K562 (cell line): ENCODE data around the gene PIWIL1. TPM values are rescaled to one million over a fixed set of nuclear protein-coding genes. Genes with fewer than 3 reads are reported as not detected.

Experiments used
- ATAC-seq: fragments of 200-7000 bp; cut with Tn5 transposase; 3 replicates; pipeline ENCODE4 v1.9.1; 2020; ENCODE audit warnings: moderate library complexity
- BruUV-seq: library from RNA; stranded (reverse); fragments of 400-500 nt; replicated peaks from 2 replicates; lab custom pipeline; 2021; lab: Mats Ljungman, UMichigan
- CTCF ChIA-PET: fragments of 300-600 bp; formaldehyde crosslinking; extraction: SDS; loops from one replicate; lab custom pipeline; 2021; ENCODE audit warnings: low intra/inter-chr PET ratio; lab: Yijun Ruan, JAX
- POLR2A ChIA-PET: fragments of 300-600, 350-650 bp; sonication (Branson Sonifier 250); formaldehyde crosslinking; extraction: SDS; loops from one replicate; lab custom pipeline; 2021; ENCODE audit warnings: antibody characterized with exemption, inconsistent platforms; lab: Yijun Ruan, JAX
- DNase-seq, 4 experiments: peaks; one replicate each; pipeline versions ENCODE4 v3.0.0 to v3.0.0-alpha.2; 2011 to 2018; ENCODE audit warnings: low spot score in 3 of 4, mixed read lengths in 3 of 4; ENCODE audit errors: extremely low read depth in 1 of 4
- FAIRE-seq: peaks from 2 replicates; lab custom pipeline; 2011; peaks lifted over from hg19 to GRCh38; lab: Jason Lieb, UNC
- H2AFZ ChIP-seq: 2 replicates; pipeline ENCODE4 v1.6.0; 2011; ENCODE audit warnings: low read depth, low read length, control low read depth, inconsistent platforms
- H3K27ac ChIP-seq: fragments of 200-600 bp; 3 replicates; pipeline ENCODE4 v1.8.0; 2011; ENCODE audit warnings: low read depth, mild to moderate bottlenecking, control low read depth, inconsistent platforms, low read length, moderate library complexity, mixed read lengths; ENCODE audit errors: extremely low read depth
- H3K27me3 ChIP-seq, 2 experiments: fragments of 300-600 bp in 1 of 2; 2 replicates in 1 of 2; 3 replicates in 1 of 2; pipeline versions ENCODE4 v1.6.0 to v1.8.0; 2011; ENCODE audit warnings: inconsistent platforms in 2 of 2, low read length in 2 of 2, mild to moderate bottlenecking in 1 of 2, mixed read lengths in 1 of 2, moderate library complexity in 1 of 2; ENCODE audit not compliant: control insufficient read depth in 2 of 2, insufficient read depth in 2 of 2
- H3K36me3 ChIP-seq: fragments of 300-600 bp; 3 replicates; pipeline ENCODE4 v1.8.0; 2011; ENCODE audit warnings: mild to moderate bottlenecking, low read length, inconsistent platforms; ENCODE audit not compliant: control insufficient read depth, insufficient read depth
- H3K4me1 ChIP-seq, 2 experiments: fragments of 200-600 bp in 1 of 2; replicated peaks in 1 of 2; 2 replicates in 1 of 2; 3 replicates in 1 of 2; pipeline versions ENCODE4 v1.5.1 to v1.8.0; 2011; ENCODE audit warnings: inconsistent platforms in 2 of 2, low read length in 2 of 2, mild to moderate bottlenecking in 1 of 2, mixed read lengths in 1 of 2, moderate library complexity in 1 of 2; ENCODE audit not compliant: control insufficient read depth in 2 of 2, insufficient read depth in 2 of 2
- H3K4me2 ChIP-seq: 2 replicates; pipeline ENCODE4 v1.6.1; 2011; ENCODE audit warnings: low read length, control low read depth, inconsistent platforms, mixed read lengths; ENCODE audit not compliant: insufficient read depth
- H3K4me3 ChIP-seq: fragments of 200-600 bp; sonication (generic), shearing (Covaris generic); 2 replicates; pipeline ENCODE4 v1.5.1; 2016; ENCODE audit warnings: control low read depth, inconsistent platforms
- H3K79me2 ChIP-seq: fragments of 200-600 bp; 3 replicates; pipeline ENCODE4 v1.8.0; 2011; ENCODE audit warnings: low read length, inconsistent platforms; ENCODE audit not compliant: control insufficient read depth, insufficient read depth
- H3K9ac ChIP-seq, 2 experiments: 2 replicates each; pipeline versions ENCODE4 v1.6.0 to v1.6.1; 2011; ENCODE audit warnings: low read depth in 2 of 2, low read length in 2 of 2, control low read depth in 1 of 2, inconsistent platforms in 1 of 2, mild to moderate bottlenecking in 1 of 2, mixed read lengths in 1 of 2; ENCODE audit not compliant: insufficient read depth in 1 of 2
- H3K9me1 ChIP-seq: one replicate; pipeline ENCODE4 v1.6.0; 2011; ENCODE audit warnings: inconsistent platforms, mild to moderate bottlenecking, low read length, moderate library complexity; ENCODE audit not compliant: control insufficient read depth, insufficient read depth
- H3K9me3 ChIP-seq: replicated peaks from 2 replicates; pipeline ENCODE4 v1.5.1; 2011; ENCODE audit warnings: low read depth, low read length, inconsistent platforms; ENCODE audit not compliant: control insufficient read depth, insufficient read depth
- H4K20me1 ChIP-seq: replicated peaks from 2 replicates; pipeline ENCODE4 v1.6.1; 2011; ENCODE audit warnings: low read length, inconsistent platforms, mixed read lengths; ENCODE audit not compliant: control insufficient read depth, insufficient read depth
- ETV5 ChIP-seq: sonication (generic); formaldehyde crosslinking; IDR thresholded peaks from 2 replicates; pipeline ENCODE4 v1.4.0; 2020; ENCODE audit warnings: low read depth, mild to moderate bottlenecking, missing genetic modification reagents
- ILF3 ChIP-seq: fragments of 450-650 bp; IDR thresholded peaks from 2 replicates; pipeline ENCODE4 v1.6.1; 2018; ENCODE audit warnings: antibody characterized with exemption, mild to moderate bottlenecking, moderate library complexity, borderline replicate concordance
- KDM1A ChIP-seq, 2 experiments: fragments of 450-650 bp; IDR thresholded peaks; 2 replicates each; pipeline ENCODE4 v1.6.1; 2016; ENCODE audit warnings: mild to moderate bottlenecking in 2 of 2
- SMARCE1 ChIP-seq: fragments of 450-650 bp; IDR thresholded peaks from 2 replicates; pipeline ENCODE4 v1.7.1; 2016; ENCODE audit warnings: mild to moderate bottlenecking
- TAF1 ChIP-seq: IDR thresholded peaks from 2 replicates; pipeline ENCODE4 v1.6.1; 2011; ENCODE audit warnings: mild to moderate bottlenecking, low read length, moderate library complexity; ENCODE audit not compliant: insufficient read depth, control insufficient read depth, severe bottlenecking; ENCODE audit errors: extremely low read depth
- ZBTB34 ChIP-seq: fragments of 250-450 bp; sonication (Bioruptor Pico); IDR thresholded peaks from 2 replicates; pipeline ENCODE4 v1.8.0; 2021; ENCODE audit warnings: mild to moderate bottlenecking, moderate library complexity
- ZNF12 ChIP-seq: sonication (generic); formaldehyde crosslinking; IDR thresholded peaks from 2 replicates; pipeline ENCODE4 v1.4.0; 2020; ENCODE audit warnings: mild to moderate bottlenecking, missing genetic modification reagents
- WGBS: fragments of 100-300 bp; shearing (Covaris generic); methylation state at CpG from one replicate; pipeline ENCODE4 v1.1.6; 2016; ENCODE audit warnings: low coverage, mixed read lengths; ENCODE audit not compliant: insufficient coverage; ENCODE audit errors: missing lambda C conversion rate; 5-methylcytosine and 5-hydroxymethylcytosine counted together
- in situ Hi-C: fragments of 300-500 bp; cut with MboI; formaldehyde crosslinking; loops from 4 replicates; pipeline ENCODE4 v1.15.0; 2018; ENCODE audit warnings: inconsistent platforms, mixed read lengths
- intact Hi-C: fragments of 100-400 bp; cut with micrococcal nuclease; formaldehyde crosslinking; loops from 2 replicates; pipeline ENCODE4 v1.14.2; 2022
- polyA plus RNA-seq, 8 experiments: library from polyadenylated mRNA; depleted of rRNA in 4 of 8; stranded (reverse) in 5 of 8; unstranded in 3 of 8; fragments of >200 nt; fragmentation: Nextera tagmentation in 2 of 8; fragmentation: Illumina TruSeq in 1 of 8; extraction: Ambion mirVana in 2 of 8; extraction: Trizol in 1 of 8; gene quantifications; 2 replicates each; pipeline versions ENCODE4 v1.2.1 to v1.2.3, GENCODE V29; 2011 to 2014; ENCODE audit warnings: inconsistent platforms in 1 of 8, missing spikeins in 1 of 8
- total RNA-seq, 7 experiments: library from RNA; depleted of rRNA in 6 of 7; stranded (reverse); fragments of >200 nt in 6 of 7; fragmentation: Illumina TruSeq in 2 of 7; extraction: Trizol in 2 of 7; gene quantifications; 2 replicates each; pipeline versions ENCODE4 v1.2.1 to v1.2.3, GENCODE V29; 2011 to 2021; ENCODE audit warnings: low replicate concordance in 1 of 7

Gene PIWIL1
- total and polyA plus RNA-seq, 9 of the 15 experiments (the other 6 are each of a cell fraction or from before 2014, with no cell fraction given): not detected

- BruUV-seq: no TSS peak
- no peaks in the 10 kb centered on the region for H3K9me3 ChIP-seq
- FAIRE-seq (no peak), ATAC-seq (no peak), DNase-seq (no peak)
- WGBS: 0% methylated on average over 1 of the region's 1 CpG
- in situ Hi-C loops (no loop called here), intact Hi-C loops (no loop called here)
- H3K4me3 ChIP-seq: no peak overlapping the region
- no peak overlapping the region for H2AFZ ChIP-seq
- no peaks in the 10 kb centered on the region for H3K36me3 ChIP-seq
- H3K27ac ChIP-seq: no peak overlapping the region
- no peaks in the 10 kb centered on the region for H3K9me1 ChIP-seq
- no peaks in the 10 kb centered on the region for H3K27me3 ChIP-seq
- H3K4me2 ChIP-seq: no peak overlapping the region
- TF ChIP-seq SMARCE1: no peak
- no peak for TF ChIP-seq ETV5 (CRISPR knock-in tag)
- peak; percentile 93 for TF ChIP-seq ZNF12
- TF ChIP-seq ILF3: no peak
- TF ChIP-seq KDM1A (IDR thresholded peaks at IDR 0.05): no peak
- no peak for TF ChIP-seq ZBTB34 (CRISPR knock-in tag)
- TF ChIP-seq TAF1: no peak
- H3K9ac ChIP-seq: no peak overlapping the region
- CTCF ChIA-PET: no interaction called here
- H3K4me1 ChIP-seq: no peaks in the 10 kb centered on the region
- H3K79me2 ChIP-seq: no peaks in the 10 kb centered on the region
- no peaks in the 10 kb centered on the region for H4K20me1 ChIP-seq
- POLR2A ChIA-PET: no interaction called here
Observed at GRCh38 chr12:130290114-130290513, 47.6 kb upstream of the PIWIL1 start.
